ENCODE data around the gene HSP90B1.

Gene HSP90B1

GRCh38 chr12:103973909-103974308, 43.7 kb downstream of the HSP90B1 start:
- Histone ChIP-seq H3K4me1 (ENCODE audit: control insufficient read depth, insufficient read depth, low read length, unreplicated experiment) (peaks cover 8% of the 10 kb centered on the region), H3K27me3 (ENCODE audit: insufficient read depth, low read length) (no peaks in the 10 kb centered on the region), H3K79me2 (ENCODE audit: control insufficient read depth, insufficient read depth, low read length, unreplicated experiment) (peaks cover 87% of the 10 kb centered on the region), H3K27ac (ENCODE audit: low read depth, low read length) (no peak overlapping the region), H2AFZ (ENCODE audit: low read length, unreplicated experiment) (no peak overlapping the region), H3K36me3 (ENCODE audit: insufficient read depth, low read length) (peaks cover 15% of the 10 kb centered on the region; the same call in 1 of the 2 replicates), H3K4me3 (ENCODE audit: low read depth, low read length) (no peak overlapping the region)

DNA sequence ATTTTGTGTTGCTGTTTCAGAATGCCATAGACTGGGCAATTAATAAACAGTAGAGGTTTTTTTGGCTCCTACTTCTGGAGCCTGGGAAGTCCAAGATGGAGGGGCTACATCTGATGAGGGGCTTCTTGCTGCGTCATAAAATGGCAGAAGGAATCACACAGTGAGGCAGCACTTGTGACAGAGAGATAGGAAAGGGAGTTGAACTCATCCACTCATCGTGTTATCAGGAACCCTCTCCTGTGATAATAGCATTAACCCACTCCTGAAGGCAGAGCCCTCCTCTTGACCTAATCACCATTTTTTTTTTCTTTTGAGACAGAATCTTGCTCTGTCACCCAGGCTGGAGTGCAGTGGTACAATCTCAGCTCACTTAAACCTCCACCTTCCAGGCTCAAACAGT, 45.2 kb downstream of the HSP90B1 start:
- Histone ChIP-seq H3K4me1 (ENCODE audit: control insufficient read depth, insufficient read depth, low read length, unreplicated experiment) (no peaks in the 10 kb centered on the region), H3K27ac (ENCODE audit: low read depth, low read length) (no peak overlapping the region), H3K4me3 (ENCODE audit: low read depth, low read length) (no peak overlapping the region), H2AFZ (ENCODE audit: low read length, unreplicated experiment) (no peak overlapping the region), H3K36me3 (ENCODE audit: insufficient read depth, low read length) (peaks cover 19% of the 10 kb centered on the region), H3K27me3 (ENCODE audit: insufficient read depth, low read length) (no peaks in the 10 kb centered on the region), H3K79me2 (ENCODE audit: control insufficient read depth, insufficient read depth, low read length, unreplicated experiment) (peaks cover 78% of the 10 kb centered on the region)

DNA sequence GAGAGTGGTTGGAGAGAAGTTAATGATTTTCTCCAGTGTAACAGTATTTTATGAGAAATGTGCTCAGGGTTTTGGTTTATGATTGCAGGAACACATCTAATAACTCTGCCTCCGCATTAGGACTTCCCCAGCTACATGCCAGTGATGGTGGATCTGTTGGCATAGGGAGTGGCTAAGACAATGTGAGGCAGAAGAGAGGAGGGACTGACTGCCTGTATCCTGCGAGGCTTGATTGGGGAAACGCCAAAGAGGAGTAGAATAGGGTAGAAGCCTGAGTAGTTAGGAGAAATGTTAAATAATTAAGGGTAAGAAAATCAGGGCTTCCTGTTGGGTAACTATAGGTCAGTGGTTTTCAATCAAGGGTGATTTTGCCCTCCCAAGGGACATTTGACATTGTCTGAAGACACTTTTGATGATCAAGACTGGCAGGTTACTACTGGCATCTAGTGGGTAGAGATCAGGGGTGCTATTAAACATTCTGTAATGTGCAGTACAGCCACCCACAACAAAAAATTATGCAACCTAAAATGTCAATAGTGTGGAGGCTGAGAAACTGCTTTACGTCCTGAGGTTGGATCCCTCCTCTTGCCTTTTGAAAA, 48.3 kb downstream of the HSP90B1 start:
- Histone ChIP-seq H2AFZ (ENCODE audit: low read length, unreplicated experiment) (no peak overlapping the region), H3K27ac (ENCODE audit: low read depth, low read length) (no peak overlapping the region), H3K79me2 (ENCODE audit: control insufficient read depth, insufficient read depth, low read length, unreplicated experiment) (peaks cover 49% of the 10 kb centered on the region), H3K4me3 (ENCODE audit: low read depth, low read length) (no peak overlapping the region), H3K4me1 (ENCODE audit: control insufficient read depth, insufficient read depth, low read length, unreplicated experiment) (no peaks in the 10 kb centered on the region), H3K36me3 (ENCODE audit: insufficient read depth, low read length) (peaks cover 22% of the 10 kb centered on the region), H3K27me3 (ENCODE audit: insufficient read depth, low read length) (no peaks in the 10 kb centered on the region)

DNA sequence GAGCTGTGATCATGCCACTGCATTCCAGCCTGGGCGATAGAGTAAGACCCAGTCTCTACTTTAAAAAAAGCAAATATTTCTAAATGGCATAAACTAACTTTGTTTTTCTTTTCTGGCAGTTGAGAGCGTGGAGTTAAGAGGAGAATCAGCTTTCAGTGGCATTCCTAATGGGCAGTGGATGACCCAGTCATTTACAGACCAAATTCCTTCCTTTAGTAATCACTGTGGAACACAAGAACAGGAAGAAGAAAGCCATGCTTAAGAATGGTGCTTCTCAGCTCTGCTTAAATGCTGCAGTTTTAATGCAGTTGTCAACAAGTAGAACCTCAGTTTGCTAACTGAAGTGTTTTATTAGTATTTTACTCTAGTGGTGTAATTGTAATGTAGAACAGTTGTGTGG, 56.6 kb downstream of the HSP90B1 start:
- Histone ChIP-seq H3K27me3 (ENCODE audit: insufficient read depth, low read length) (no peaks in the 10 kb centered on the region), H2AFZ (ENCODE audit: low read length, unreplicated experiment) (no peak overlapping the region), H3K27ac (ENCODE audit: low read depth, low read length) (no peak overlapping the region), H3K4me1 (ENCODE audit: control insufficient read depth, insufficient read depth, low read length, unreplicated experiment) (no peaks in the 10 kb centered on the region), H3K79me2 (ENCODE audit: control insufficient read depth, insufficient read depth, low read length, unreplicated experiment) (no peaks in the 10 kb centered on the region), H3K4me3 (ENCODE audit: low read depth, low read length) (no peak overlapping the region), H3K36me3 (ENCODE audit: insufficient read depth, low read length) (peaks cover 14% of the 10 kb centered on the region)

DNA sequence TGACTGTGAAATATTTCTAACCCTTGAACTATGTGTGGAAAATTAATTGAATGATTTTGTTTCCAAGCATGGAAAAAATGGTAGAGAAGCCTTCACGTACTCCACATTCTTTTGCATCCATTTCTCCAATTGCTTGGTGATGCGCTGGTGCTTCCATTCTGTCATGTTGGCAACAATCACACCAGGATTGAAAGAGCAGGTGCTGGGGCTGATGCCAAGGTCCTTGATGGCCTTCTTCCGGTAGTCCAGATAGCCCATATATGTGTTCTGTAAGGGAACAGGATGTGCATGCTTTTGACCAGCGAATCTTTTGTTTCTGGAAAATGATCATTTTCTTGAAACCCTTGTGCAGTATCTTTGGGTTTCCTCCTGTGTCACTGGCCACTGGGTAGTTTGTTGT, 64.0 kb downstream of the HSP90B1 start:
- Histone ChIP-seq H3K4me3 (ENCODE audit: low read depth, low read length) (no peak overlapping the region), H3K27ac (ENCODE audit: low read depth, low read length) (no peak overlapping the region), H2AFZ (ENCODE audit: low read length, unreplicated experiment) (no peak overlapping the region), H3K36me3 (ENCODE audit: insufficient read depth, low read length) (peaks cover 3% of the 10 kb centered on the region), H3K4me1 (ENCODE audit: control insufficient read depth, insufficient read depth, low read length, unreplicated experiment) (no peaks in the 10 kb centered on the region), H3K27me3 (ENCODE audit: insufficient read depth, low read length) (no peaks in the 10 kb centered on the region), H3K79me2 (ENCODE audit: control insufficient read depth, insufficient read depth, low read length, unreplicated experiment) (no peaks in the 10 kb centered on the region)

DNA sequence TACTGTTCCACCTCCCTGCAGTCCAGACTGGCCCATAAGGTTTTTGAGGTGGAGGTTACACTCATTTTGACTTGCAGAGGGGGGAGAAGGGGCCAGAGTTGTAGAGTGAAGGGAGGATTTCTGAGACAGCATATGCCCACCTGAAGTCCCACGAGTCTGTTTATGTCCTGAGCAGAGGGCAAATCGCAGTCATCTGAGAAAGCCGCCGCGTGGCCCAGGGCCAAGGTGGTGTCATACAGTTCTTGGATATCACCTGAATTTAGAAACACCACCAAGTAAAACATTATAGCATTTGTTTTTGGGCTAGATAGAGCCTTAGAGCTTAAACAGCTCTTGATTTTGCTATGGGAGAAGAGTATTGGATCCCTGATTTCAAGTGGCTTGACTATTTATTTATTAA, 66.4 kb downstream of the HSP90B1 start:
- Histone ChIP-seq H3K4me3 (ENCODE audit: low read depth, low read length) (no peak overlapping the region), H3K27ac (ENCODE audit: low read depth, low read length) (no peak overlapping the region), H3K79me2 (ENCODE audit: control insufficient read depth, insufficient read depth, low read length, unreplicated experiment) (no peaks in the 10 kb centered on the region), H2AFZ (ENCODE audit: low read length, unreplicated experiment) (no peak overlapping the region), H3K4me1 (ENCODE audit: control insufficient read depth, insufficient read depth, low read length, unreplicated experiment) (no peaks in the 10 kb centered on the region), H3K27me3 (ENCODE audit: insufficient read depth, low read length) (no peaks in the 10 kb centered on the region), H3K36me3 (ENCODE audit: insufficient read depth, low read length) (no peaks in the 10 kb centered on the region)

DNA sequence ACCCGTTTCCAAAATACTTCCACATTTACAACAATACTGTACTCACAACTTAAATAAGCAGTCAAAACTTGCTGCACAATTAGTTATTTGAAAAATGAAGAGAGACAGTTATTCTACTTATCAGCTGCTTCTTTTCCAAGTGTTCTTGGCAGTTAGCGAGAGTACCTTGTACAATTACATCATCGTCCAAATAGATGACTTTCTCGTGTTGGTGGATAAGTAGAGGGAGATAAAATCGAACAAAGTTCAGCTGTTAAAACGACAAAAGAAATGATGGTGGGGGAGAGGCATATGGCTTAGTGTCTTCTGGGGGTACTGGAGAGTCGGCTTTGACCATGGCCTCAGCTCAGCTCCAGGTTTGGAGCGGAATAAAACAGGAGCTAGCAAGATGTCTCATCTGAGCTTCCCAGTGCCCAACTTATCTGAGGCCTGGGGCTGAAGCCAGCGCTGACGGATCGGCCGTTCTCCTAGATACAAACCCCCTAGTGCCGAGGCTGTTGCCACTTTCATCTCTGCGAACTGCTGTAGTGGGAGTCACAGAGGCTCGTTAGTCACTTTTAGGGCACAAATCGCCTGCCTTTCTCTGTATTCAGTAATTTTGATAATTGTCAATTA, 67.2 kb downstream of the HSP90B1 start:
- no peaks in the 10 kb centered on the region for H3K36me3 ChIP-seq (ENCODE audit: insufficient read depth, low read length)
- H3K79me2 ChIP-seq (ENCODE audit: control insufficient read depth, insufficient read depth, low read length, unreplicated experiment), result no peaks in the 10 kb centered on the region
- H3K27ac ChIP-seq (ENCODE audit: low read depth, low read length), result no peak overlapping the region
- H3K4me1 ChIP-seq (ENCODE audit: control insufficient read depth, insufficient read depth, low read length, unreplicated experiment), result no peaks in the 10 kb centered on the region
- H3K27me3 ChIP-seq (ENCODE audit: insufficient read depth, low read length), result no peaks in the 10 kb centered on the region
- H3K4me3 ChIP-seq (ENCODE audit: low read depth, low read length), result no peak overlapping the region
- no peak overlapping the region for H2AFZ ChIP-seq (ENCODE audit: low read length, unreplicated experiment)
